GM12873 (cell line): Measurements from ENCODE around the gene FANCG.

Source experiments
- TF ChIP-seq, protein P1 (sequence below): IDR thresholded peaks from 2 replicates; pipeline ENCODE4 v1.5.1; 2012; ENCODE audit warnings: low read depth, mild to moderate bottlenecking, moderate library complexity, low read length, control low read depth; ENCODE audit not compliant: insufficient read depth; ENCODE audit errors: missing control alignments

The FANCG gene

DNA sequence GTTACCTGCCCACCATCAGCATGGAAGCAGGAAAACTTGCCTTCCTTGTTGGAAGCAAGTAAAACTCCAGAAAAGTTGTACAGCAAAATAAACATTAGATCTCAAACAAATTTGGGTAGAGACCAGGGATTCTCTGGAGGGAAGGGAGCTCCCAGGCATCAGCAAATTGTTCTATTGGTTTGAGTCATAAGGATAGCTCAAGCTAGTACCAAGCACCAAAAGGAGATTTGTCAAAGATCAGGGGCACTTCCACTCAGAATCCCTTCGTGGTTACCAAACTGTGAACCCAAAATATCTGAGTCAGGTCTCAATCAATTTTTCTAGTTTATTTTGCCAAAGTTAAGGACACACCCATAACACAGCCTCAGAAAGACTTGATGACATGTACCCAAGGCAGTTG, 52.4 kb downstream of the FANCG start:
- TF ChIP-seq, protein P1, sequence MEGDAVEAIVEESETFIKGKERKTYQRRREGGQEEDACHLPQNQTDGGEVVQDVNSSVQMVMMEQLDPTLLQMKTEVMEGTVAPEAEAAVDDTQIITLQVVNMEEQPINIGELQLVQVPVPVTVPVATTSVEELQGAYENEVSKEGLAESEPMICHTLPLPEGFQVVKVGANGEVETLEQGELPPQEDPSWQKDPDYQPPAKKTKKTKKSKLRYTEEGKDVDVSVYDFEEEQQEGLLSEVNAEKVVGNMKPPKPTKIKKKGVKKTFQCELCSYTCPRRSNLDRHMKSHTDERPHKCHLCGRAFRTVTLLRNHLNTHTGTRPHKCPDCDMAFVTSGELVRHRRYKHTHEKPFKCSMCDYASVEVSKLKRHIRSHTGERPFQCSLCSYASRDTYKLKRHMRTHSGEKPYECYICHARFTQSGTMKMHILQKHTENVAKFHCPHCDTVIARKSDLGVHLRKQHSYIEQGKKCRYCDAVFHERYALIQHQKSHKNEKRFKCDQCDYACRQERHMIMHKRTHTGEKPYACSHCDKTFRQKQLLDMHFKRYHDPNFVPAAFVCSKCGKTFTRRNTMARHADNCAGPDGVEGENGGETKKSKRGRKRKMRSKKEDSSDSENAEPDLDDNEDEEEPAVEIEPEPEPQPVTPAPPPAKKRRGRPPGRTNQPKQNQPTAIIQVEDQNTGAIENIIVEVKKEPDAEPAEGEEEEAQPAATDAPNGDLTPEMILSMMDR, result no peak

DNA sequence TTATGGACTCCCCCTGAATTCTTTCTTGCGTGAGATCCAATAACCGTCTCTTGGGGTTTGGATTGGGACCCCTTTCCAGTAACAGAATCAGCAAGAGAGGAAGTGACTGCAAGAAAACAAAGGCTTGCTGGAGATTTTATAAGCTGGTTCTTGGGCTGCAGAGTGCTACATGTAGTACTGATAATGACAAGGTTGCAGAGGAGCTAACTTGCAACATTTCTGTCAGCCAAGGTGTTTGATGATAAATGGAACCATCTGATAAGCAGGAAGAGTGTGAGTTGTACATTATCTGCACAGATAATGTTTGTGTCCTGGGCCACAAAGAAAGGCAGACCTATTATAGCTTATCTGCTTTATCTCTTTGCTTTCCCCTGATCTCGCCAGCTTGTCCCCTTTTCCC, 53.1 kb downstream of the FANCG start:
- TF ChIP-seq, protein P1, result no peak
